DOHH2 (cell line): ENCODE data around the gene CTSS.

Source experiments
- EZH2phosphoT487 ChIP-seq: fragments of 200-600 bp; sonication (generic); IDR thresholded peaks from 2 replicates; pipeline ENCODE4 v1.6.1; 2017; ENCODE audit warnings: borderline replicate concordance, mild to moderate bottlenecking, antibody characterized with exemption, low read length, moderate library complexity, mixed read lengths
- TF ChIP-seq, protein P1 (sequence below): fragments of 200-600 bp; sonication (generic); IDR thresholded peaks from one replicate; pipeline ENCODE4 v1.5.1; 2014; ENCODE audit warnings: antibody characterized with exemption, mild to moderate bottlenecking, low read depth, low read length; ENCODE audit not compliant: poor library complexity, severe bottlenecking

DNA sequence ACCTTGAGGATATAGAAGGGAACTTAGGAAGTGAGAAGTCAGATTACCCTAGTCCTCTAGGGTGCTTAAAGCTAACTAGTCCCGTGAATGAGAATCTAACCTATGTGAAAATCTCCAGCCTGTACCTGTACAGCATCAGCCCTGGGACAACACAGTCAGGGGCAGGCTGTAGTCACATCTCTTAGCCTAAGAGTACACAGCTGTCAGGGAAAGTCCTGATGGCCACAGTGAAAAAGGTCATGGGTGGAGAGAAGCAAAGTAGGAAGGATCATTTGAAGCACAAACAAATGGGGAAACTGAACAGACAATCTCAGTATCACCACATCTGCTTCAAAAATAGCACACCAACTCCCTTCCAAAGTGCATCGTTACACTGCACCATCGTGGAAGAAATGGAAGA, 30.8 kb upstream of the CTSS start:
- TF ChIP-seq, protein P1, sequence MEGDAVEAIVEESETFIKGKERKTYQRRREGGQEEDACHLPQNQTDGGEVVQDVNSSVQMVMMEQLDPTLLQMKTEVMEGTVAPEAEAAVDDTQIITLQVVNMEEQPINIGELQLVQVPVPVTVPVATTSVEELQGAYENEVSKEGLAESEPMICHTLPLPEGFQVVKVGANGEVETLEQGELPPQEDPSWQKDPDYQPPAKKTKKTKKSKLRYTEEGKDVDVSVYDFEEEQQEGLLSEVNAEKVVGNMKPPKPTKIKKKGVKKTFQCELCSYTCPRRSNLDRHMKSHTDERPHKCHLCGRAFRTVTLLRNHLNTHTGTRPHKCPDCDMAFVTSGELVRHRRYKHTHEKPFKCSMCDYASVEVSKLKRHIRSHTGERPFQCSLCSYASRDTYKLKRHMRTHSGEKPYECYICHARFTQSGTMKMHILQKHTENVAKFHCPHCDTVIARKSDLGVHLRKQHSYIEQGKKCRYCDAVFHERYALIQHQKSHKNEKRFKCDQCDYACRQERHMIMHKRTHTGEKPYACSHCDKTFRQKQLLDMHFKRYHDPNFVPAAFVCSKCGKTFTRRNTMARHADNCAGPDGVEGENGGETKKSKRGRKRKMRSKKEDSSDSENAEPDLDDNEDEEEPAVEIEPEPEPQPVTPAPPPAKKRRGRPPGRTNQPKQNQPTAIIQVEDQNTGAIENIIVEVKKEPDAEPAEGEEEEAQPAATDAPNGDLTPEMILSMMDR: no peak
- no peak for TF ChIP-seq EZH2phosphoT487
